T-helper 17 cell (primary cell): ENCODE results near the gene IGF1. TPM values are rescaled to one million over a fixed set of nuclear protein-coding genes. Genes with fewer than 3 reads are reported as not detected.

Experiments
- ATAC-seq: fragments of 150-1000 bp; cut with Tn5 transposase; 2 replicates; pipeline ENCODE4 v1.10.0; 2021; ENCODE audit warnings: mild to moderate bottlenecking, moderate library complexity
- DNase-seq, 3 donors: peaks; one replicate each; pipeline versions ENCODE4 v3.0.0 to v3.0.0-alpha.2; 2020 to 2021
- H3K9me3 ChIP-seq: one replicate; pipeline ENCODE4 v1.7.0; 2013; ENCODE audit warnings: low read length, mild to moderate bottlenecking; ENCODE audit not compliant: control insufficient read depth, poor library complexity, severe bottlenecking
- H3K27ac Mint-ChIP-seq: one replicate; pipeline ENCODE4 v1.8.0; 2022; ENCODE audit warnings: mild to moderate bottlenecking, moderate library complexity, mixed read lengths
- H3K27me3 Mint-ChIP-seq: one replicate; pipeline ENCODE4 v1.8.0; 2022; ENCODE audit warnings: mixed read lengths
- H3K36me3 Mint-ChIP-seq: one replicate; pipeline ENCODE4 v1.8.0; 2022; ENCODE audit warnings: low read depth, mixed read lengths
- H3K4me1 Mint-ChIP-seq: one replicate; pipeline ENCODE4 v1.8.0; 2022; ENCODE audit warnings: mild to moderate bottlenecking, mixed read lengths
- H3K4me3 Mint-ChIP-seq: one replicate; pipeline ENCODE4 v1.8.0; 2022; ENCODE audit warnings: mild to moderate bottlenecking, moderate library complexity, mixed read lengths
- total RNA-seq, 4 donors: library from RNA in 2 of 4; stranded (reverse) in 2 of 4; gene quantifications; one replicate each; pipeline ENCODE4 v1.2.3 and lab custom pipeline; 2022 to 2026

IGF1 gene
- total RNA-seq: not detected
- 0 reads per million in 2 donors for total RNA-seq (lab: John Stamatoyannopoulos, UW)

DNA sequence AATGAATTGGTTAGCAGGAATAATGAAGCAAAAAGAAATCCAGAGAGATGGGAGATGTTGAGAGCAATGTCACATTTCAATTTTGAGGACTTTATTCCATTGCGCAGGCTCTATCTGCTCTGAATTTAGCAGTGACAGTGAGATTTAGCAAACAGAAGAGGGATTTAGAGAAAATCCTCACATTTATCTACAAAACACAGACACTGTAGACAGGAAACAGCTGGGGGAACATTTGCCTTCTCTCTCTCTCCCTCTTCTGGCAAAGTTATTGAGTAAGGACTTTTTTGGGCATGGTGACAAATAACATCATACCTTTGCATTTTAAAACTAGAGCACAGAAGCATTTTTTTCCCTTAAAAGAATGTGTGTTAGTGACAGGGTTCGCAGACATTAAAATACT lies at the start of gene IGF1:
Gene IGF1, minus strand, starts transcription at position 158 of the 400 bp plus-strand sequence. CDS start 182 bp downstream, outside the sequence.
- Mint-ChIP-seq H3K27me3 (peaks cover 37% of the 10 kb centered on the region), H3K27ac (no peak within 1 kb of the TSS), H3K4me3 (no peak within 1 kb of the TSS), H3K36me3 (no peaks in the 10 kb centered on the region), H3K4me1 (peaks cover 3% of the 10 kb centered on the region)
- ATAC-seq (no peak), DNase-seq (no peak)
- no peaks in the 10 kb centered on the region for H3K9me3 ChIP-seq

DNA sequence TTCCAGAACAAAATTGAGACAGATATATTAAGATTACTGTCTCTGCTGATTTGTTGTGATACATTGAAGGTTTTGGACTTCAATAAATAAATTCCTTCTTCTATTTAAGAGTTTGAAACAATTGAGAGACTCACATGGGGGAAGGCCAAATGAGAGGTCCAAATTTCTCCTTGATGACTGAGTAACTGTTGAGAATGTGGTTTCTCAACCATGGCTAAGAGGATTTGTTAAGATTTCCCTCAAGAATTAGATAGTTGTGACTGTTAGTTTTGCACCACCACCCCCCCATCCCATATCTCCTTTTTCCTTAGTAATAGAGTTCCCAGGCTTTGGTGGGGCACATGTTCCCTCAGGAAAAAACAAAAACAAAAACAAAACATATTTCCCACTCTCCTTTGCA lies 47.7 kb upstream of the IGF1 start:
- no peak overlapping the region for H3K27ac Mint-ChIP-seq
- no peak for DNase-seq
- H3K4me1 Mint-ChIP-seq: no peaks in the 10 kb centered on the region
- no peaks in the 10 kb centered on the region for H3K9me3 ChIP-seq
- H3K4me3 Mint-ChIP-seq: no peak overlapping the region
- H3K27me3 Mint-ChIP-seq: peaks cover 5% of the 10 kb centered on the region
- no peak for ATAC-seq
- H3K36me3 Mint-ChIP-seq: no peaks in the 10 kb centered on the region

DNA sequence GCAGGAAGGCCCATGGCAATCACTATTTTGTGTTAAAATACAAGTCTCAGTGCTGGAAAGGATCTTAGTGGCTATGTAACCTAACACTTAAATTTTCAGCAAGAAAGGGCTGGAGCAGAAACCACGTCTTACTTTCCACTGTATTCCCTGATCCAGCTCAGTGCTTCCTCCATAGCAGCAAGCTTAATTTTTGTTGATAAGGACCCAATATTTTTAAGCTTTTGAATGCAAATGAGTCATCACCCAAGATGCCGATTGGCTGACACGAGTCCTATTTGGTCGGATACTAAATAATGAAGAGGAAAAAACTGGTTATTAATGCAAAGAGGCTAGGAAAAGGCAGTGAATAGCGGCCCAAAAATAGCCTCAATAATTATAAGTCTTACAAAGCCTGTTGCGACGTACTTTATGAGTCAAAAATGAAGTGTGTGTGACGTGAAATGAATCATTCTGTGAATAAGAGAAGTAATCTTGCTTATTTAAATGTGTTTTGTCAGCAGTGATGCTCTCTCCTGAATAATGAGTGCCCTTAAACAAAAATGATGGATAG lies 46.9 kb upstream of the IGF1 start:
- no peak for DNase-seq
- no peaks in the 10 kb centered on the region for H3K9me3 ChIP-seq
- ATAC-seq: no peak
- no peaks in the 10 kb centered on the region for H3K4me1 Mint-ChIP-seq
- no peak overlapping the region for H3K27ac Mint-ChIP-seq
- H3K36me3 Mint-ChIP-seq: no peaks in the 10 kb centered on the region
- peaks cover 5% of the 10 kb centered on the region for H3K27me3 Mint-ChIP-seq
- no peak overlapping the region for H3K4me3 Mint-ChIP-seq

DNA sequence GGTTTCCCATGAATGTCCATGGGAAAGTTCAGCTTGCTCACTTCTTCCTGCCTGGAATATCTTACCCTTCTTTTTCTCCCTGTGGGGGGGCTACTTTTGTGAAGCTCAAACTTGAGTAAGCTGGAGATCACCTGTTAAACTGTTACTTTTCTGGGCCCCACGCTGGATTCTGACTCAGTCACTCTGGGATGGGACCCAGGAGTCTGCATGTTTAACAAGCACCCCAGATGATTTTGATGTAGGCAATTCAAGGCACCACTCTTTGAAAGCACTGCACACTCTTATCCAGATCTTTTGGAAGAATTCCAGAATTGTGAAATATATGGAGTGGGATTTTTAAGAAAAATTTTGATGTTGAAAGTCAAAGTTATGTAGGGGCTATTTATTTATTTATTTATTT lies 46.3 kb upstream of the IGF1 start:
- no peaks in the 10 kb centered on the region for H3K36me3 Mint-ChIP-seq
- ATAC-seq (no peak), DNase-seq (no peak)
- H3K4me3 Mint-ChIP-seq: no peak overlapping the region
- H3K9me3 ChIP-seq: no peaks in the 10 kb centered on the region
- H3K27me3 Mint-ChIP-seq: peaks cover 5% of the 10 kb centered on the region
- no peak overlapping the region for H3K27ac Mint-ChIP-seq
- no peaks in the 10 kb centered on the region for H3K4me1 Mint-ChIP-seq

DNA sequence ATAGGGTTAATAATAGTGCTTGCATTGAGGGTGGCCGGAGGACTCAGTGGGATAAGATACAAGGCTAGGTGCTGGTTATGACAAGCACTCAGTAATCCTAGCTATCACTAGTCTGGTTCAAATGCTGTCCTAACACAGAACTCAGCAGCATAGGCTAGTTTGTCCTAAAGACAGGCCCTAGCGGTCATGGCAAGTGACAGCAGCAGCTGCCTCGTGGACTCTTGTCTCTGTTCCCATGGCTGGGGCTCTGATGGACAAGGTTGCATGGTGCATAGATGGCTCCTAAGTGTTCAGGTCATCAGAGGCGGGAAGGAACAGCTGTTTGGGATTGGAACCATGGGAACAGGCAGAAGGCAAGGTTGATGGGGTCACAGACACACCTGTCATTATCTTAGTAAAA lies 42.4 kb upstream of the IGF1 start:
- no peak for DNase-seq
- Mint-ChIP-seq H3K4me1 (no peaks in the 10 kb centered on the region), H3K4me3 (no peak overlapping the region), H3K27me3 (no peaks in the 10 kb centered on the region), H3K27ac (no peak overlapping the region), H3K36me3 (no peaks in the 10 kb centered on the region)
- H3K9me3 ChIP-seq: no peaks in the 10 kb centered on the region
- ATAC-seq: no peak

DNA sequence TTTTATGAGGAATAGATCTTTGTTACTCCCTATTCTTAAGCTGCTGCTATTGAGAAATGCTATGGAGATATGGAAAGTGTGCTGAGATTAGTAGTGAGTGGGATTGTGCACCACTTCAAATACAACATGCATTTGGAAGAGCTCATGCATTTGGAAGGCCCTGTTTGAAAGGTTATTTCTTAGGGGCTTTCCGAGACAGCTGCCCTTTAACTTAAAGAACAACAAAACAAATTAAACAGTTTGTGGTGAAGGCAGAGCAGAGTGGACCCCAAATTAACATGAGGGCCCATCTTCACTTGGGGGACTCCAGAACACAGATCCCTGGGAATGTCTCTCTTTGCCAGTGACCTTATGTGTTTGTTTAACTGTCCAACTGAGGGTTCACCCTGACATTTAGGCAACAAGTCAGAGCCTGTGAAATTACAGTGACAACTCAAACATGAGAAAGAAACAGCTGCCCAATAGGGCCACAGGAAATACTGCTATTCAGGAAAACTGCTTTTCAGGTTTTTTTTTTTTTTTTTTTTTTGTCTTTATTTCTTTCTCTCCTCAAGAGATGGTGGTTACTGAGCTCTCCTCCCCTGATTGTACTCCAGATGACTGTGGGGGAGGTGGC lies 41.4 kb upstream of the IGF1 start:
- H3K4me3 Mint-ChIP-seq: no peak overlapping the region
- no peaks in the 10 kb centered on the region for H3K36me3 Mint-ChIP-seq
- H3K4me1 Mint-ChIP-seq: no peaks in the 10 kb centered on the region
- H3K27me3 Mint-ChIP-seq: no peaks in the 10 kb centered on the region
- no peak overlapping the region for H3K27ac Mint-ChIP-seq
- no peak for DNase-seq
- H3K9me3 ChIP-seq: no peaks in the 10 kb centered on the region
- ATAC-seq: no peak

DNA sequence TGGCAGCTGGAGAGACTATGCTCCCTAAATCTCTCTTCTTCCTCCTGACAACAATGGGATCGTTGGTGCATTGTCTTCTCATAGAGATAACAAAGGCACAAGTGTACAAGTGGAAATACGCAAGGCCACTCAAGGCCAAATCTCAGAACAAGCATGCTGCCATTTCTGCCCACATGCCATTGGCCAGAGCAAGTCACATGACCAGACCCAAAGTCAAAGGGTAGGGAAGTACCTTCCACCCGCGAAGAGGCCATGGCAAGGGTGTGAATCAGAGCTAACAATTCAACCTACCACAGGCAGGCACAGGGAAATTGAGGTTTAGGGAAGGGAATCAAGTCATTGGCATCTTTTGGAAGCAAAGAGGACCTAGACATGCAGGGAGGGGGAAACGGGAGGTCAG lies 38.5 kb upstream of the IGF1 start:
- no peak for ATAC-seq
- no peaks in the 10 kb centered on the region for H3K27me3 Mint-ChIP-seq
- H3K9me3 ChIP-seq: no peaks in the 10 kb centered on the region
- no peaks in the 10 kb centered on the region for H3K36me3 Mint-ChIP-seq
- DNase-seq: no peak
- H3K27ac Mint-ChIP-seq: no peak overlapping the region
- no peak overlapping the region for H3K4me3 Mint-ChIP-seq
- no peaks in the 10 kb centered on the region for H3K4me1 Mint-ChIP-seq

DNA sequence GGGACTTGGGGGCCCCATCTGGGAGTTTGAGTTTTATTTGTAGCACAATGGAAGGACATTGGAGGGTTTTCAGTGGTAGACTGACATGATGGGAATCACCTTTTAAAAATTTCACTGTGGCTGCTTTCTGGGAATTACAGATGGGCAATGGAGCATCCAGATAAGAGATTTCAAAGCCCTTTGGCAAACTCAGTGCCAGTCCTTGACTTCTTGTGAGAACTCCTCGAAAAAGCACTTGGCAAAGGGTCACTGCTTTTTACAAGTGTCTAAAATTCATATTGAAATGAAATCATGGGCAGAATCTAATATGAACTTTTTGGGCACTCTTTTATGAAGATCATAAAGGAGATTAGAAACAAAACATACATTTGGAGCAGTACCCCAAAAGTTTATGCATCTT lies 34.3 kb upstream of the IGF1 start:
- no peak for ATAC-seq
- DNase-seq: no peak
- H3K9me3 ChIP-seq: no peaks in the 10 kb centered on the region
- Mint-ChIP-seq H3K4me1 (no peaks in the 10 kb centered on the region), H3K4me3 (no peak overlapping the region), H3K27me3 (no peaks in the 10 kb centered on the region), H3K36me3 (no peaks in the 10 kb centered on the region), H3K27ac (no peak overlapping the region)

DNA sequence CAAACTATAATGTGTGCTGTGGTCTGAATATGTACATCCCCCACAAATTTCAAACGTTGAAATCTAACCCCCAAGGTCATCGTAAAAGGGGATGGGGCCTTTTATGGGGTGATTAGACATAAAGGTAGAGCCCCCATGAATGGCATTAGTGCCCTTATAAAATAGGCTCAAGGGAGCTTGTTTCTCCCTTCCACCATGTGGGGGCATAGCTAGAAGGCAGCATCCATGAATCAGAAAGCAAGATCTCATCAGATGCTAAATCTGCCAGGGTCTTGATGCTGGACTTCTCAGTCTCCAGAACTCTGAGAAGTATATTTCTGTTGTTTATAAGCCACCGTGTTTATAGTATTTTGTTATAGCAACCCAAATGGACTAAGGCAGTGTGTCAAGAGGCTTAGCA lies 33.4 kb upstream of the IGF1 start:
- H3K36me3 Mint-ChIP-seq: no peaks in the 10 kb centered on the region
- H3K9me3 ChIP-seq: no peaks in the 10 kb centered on the region
- H3K4me1 Mint-ChIP-seq: no peaks in the 10 kb centered on the region
- no peak for ATAC-seq
- H3K27me3 Mint-ChIP-seq: no peaks in the 10 kb centered on the region
- no peak overlapping the region for H3K4me3 Mint-ChIP-seq
- DNase-seq: no peak
- H3K27ac Mint-ChIP-seq: no peak overlapping the region

DNA sequence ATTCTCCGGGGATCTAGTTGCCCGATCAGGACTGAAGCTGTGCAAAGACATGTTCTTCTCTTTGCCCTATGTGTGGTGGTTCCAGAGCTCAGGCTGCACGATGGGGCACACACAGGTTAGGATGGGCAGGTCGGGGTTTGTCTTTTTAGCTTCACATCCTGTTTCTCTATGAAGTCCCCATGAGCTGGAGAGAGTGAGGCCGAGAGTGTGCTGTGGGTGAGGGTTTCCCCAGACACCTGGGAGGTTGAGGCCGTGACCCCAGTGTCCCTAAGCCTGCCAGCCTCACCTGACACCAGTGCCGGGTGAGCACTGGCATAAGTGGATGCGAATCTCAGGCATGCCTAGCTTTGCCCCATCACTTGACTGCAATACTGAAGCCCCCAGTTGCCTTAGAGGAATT lies 32.9 kb upstream of the IGF1 start:
- Mint-ChIP-seq H3K4me1 (no peaks in the 10 kb centered on the region), H3K36me3 (no peaks in the 10 kb centered on the region), H3K4me3 (no peak overlapping the region), H3K27ac (no peak overlapping the region), H3K27me3 (no peaks in the 10 kb centered on the region)
- ATAC-seq (no peak), DNase-seq (no peak)
- H3K9me3 ChIP-seq: no peaks in the 10 kb centered on the region

DNA sequence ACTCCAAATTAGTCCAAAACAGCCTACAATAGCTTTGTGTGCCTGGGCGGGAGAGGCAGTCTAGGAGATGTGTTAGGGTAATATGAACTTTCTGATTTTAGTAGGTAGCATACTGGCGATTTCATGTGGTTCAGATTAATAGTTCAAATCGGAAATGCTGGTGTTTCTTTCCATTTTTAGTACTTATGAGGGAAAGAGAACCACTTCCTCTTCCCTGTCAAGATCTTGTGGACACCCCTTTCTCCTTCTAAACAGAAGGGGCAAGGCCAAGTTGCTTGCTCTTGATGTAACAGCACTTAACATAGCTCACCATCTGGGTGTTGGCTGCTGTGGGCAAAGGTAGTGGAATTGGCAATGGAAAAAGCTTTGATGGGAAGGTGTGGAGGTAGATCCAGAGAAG lies 32.2 kb upstream of the IGF1 start:
- H3K9me3 ChIP-seq: no peaks in the 10 kb centered on the region
- Mint-ChIP-seq H3K27ac (no peak overlapping the region), H3K27me3 (no peaks in the 10 kb centered on the region), H3K4me1 (no peaks in the 10 kb centered on the region), H3K4me3 (no peak overlapping the region), H3K36me3 (no peaks in the 10 kb centered on the region)
- ATAC-seq (no peak), DNase-seq (no peak)

DNA sequence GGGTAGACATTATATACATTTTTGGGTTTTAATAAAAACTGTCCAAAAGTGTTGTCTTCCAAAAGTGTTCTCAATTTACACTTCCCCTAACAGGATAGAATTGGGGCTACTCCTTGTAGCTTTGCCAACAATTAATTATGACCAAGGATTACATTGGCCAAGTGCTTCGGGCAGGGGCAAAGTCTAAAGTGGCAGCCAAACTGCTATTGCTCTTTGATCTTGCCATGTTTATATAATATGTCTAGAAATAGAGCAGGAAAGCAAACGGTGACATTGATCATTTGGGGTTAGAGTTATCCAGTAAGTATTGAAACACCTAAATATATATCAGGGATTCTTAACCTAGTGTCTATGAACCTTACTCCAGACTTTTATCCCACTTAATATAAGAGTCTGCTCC lies 31.2 kb upstream of the IGF1 start:
- Mint-ChIP-seq H3K27me3 (no peaks in the 10 kb centered on the region), H3K4me1 (no peaks in the 10 kb centered on the region), H3K4me3 (no peak overlapping the region), H3K36me3 (no peaks in the 10 kb centered on the region), H3K27ac (no peak overlapping the region)
- ATAC-seq (no peak), DNase-seq (no peak)
- H3K9me3 ChIP-seq: no peaks in the 10 kb centered on the region

DNA sequence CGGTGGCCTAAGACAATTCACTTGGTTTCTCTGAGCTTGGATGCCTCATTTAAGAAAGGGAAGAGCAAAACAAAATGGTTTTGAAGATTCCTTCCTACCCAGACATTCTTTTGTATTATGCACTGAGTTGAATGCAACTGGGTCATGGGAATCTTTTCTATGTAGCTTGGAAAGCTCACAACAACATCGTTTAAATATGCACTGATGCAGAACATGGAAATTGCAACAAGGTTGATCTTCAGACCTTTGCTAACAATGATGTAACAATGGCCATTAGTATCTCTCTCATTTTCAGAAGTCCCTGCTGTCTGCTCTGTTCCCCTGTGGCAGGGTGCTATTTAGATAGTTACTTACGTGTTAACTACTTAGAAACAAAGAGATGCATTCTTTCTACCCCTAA lies 30.1 kb upstream of the IGF1 start:
- Mint-ChIP-seq H3K36me3 (no peaks in the 10 kb centered on the region), H3K27ac (no peak overlapping the region), H3K27me3 (no peaks in the 10 kb centered on the region), H3K4me3 (no peak overlapping the region), H3K4me1 (no peaks in the 10 kb centered on the region)
- DNase-seq (no peak), ATAC-seq (no peak)
- no peaks in the 10 kb centered on the region for H3K9me3 ChIP-seq

DNA sequence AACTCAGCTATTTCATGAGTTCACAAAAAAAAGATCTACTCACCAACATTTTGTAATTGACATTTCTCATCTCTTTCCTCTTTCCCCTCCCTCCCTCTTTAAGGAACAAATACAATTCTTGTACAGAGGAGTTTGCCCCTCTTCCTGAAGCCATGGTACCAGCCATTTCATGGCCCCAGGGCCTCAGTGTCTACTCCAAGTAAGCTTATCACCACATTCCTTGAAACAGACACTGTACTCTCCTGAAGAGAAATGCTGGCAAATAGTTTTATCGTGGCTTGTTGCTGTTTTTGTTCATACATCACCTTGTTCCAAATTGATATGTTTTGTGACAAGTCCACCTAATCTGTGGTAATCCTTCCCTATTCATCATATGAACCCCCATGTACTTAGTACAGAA lies 29.7 kb upstream of the IGF1 start:
- ATAC-seq (no peak), DNase-seq (no peak)
- no peaks in the 10 kb centered on the region for H3K9me3 ChIP-seq
- Mint-ChIP-seq H3K4me1 (no peaks in the 10 kb centered on the region), H3K27ac (no peak overlapping the region), H3K36me3 (no peaks in the 10 kb centered on the region), H3K27me3 (no peaks in the 10 kb centered on the region), H3K4me3 (no peak overlapping the region)
